ENCODE measurements around the gene OR2T34. TPM values are rescaled to one million over a fixed set of nuclear protein-coding genes. Genes with fewer than 3 reads are reported as not detected.
"Not testable (repeated sequence)": the region's sequence is repeated elsewhere in the genome, so short reads cannot be mapped to it uniquely, and the experiment has no call there.

Gene OR2T34
- polyA plus RNA-seq, 1 donor, result not detected

DNA sequence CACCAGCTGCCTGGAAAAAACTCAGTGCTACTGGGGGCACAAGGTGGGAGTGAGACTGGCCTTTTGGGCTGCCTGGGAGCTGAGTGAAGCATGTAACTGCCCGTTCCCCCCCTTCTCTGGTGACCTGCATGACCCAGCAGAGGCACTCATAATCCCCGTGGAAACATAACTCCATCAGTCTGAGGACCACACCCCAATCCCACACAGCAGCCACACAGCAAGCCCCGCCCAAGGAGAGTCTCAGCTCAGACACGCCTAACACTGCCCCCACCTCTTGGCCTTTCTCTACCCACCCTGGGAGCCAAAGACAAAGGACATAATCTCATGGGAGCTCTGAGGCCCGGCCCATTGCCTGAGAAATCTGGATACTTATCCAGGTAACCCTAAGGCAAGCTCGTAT lies 23.5 kb downstream of the OR2T34 start:
- DNase-seq, result not testable (repeated sequence)

DNA sequence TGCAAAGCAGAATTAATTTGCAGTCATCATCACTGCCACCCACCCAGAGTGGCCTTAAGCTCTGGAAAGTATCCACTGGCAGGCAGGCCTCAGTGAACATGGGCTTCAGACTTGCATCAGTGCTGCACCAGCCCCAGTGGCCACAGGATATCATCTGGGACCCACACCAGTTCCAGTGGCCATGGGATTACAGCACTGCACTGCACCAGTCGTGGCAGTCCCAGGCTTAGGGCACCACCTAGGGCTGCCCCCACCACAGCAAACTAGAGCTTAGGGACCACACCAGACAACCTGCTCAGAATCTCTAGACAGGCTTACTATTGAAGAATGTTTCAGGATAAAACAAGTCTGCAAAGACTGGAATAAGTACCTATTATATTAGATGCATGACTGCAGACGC lies 27.2 kb downstream of the OR2T34 start:
- not testable (repeated sequence) for DNase-seq

DNA sequence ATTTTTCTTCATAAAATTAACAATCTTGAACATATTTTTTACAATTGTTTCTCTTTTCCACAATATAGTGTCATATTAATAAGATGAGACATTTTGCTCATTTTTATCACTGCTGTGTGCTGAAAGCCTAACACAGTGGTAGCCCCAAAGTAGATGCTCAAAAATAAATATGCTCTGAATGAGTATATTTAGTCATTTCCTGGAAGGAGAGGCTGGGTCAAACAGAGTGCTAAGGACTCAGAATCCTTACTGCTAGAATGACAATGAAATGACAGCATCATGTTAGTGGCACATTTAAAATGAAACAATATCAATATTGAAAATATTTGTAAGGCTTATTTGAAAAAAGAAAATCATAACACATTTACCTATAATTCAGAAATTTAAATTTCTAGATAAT lies 37.1 kb downstream of the OR2T34 start:
- not testable (repeated sequence) for DNase-seq

Other genes with a start within 250 kb of the OR2T34 start
- gene OR14C36, start 226.0 kb downstream of the OR2T34 start, polyA plus RNA-seq (ENCODE audit: insufficient read length), result not detected
- gene OR2T4, start 213.1 kb downstream of the OR2T34 start, polyA plus RNA-seq (ENCODE audit: insufficient read length), result not detected
- gene OR2T6, start 199.0 kb downstream of the OR2T34 start, polyA plus RNA-seq (ENCODE audit: insufficient read length), result not detected
- gene OR2T1, start 171.7 kb downstream of the OR2T34 start, polyA plus RNA-seq (ENCODE audit: insufficient read length), result not detected
- not detected for gene OR2T2, start 129.1 kb downstream of the OR2T34 start, polyA plus RNA-seq (ENCODE audit: insufficient read length)
- gene OR2T3, start 101.4 kb downstream of the OR2T34 start, polyA plus RNA-seq (ENCODE audit: insufficient read length), result not detected
- not detected for gene OR2T5, start 86.2 kb downstream of the OR2T34 start, polyA plus RNA-seq (ENCODE audit: insufficient read length)
- gene OR2G6, start 66.7 kb downstream of the OR2T34 start, polyA plus RNA-seq (ENCODE audit: insufficient read length), result not detected
- gene OR2T29, start 12.0 kb downstream of the OR2T34 start, polyA plus RNA-seq (ENCODE audit: insufficient read length), result not detected
- not detected for gene OR2T10, start 22.9 kb upstream of the OR2T34 start, polyA plus RNA-seq (ENCODE audit: insufficient read length)
- not detected for gene OR2T11, start 60.3 kb upstream of the OR2T34 start, polyA plus RNA-seq (ENCODE audit: insufficient read length)
- not detected for gene OR2T35, start 70.5 kb upstream of the OR2T34 start, polyA plus RNA-seq (ENCODE audit: insufficient read length)
- gene OR2T27, start 80.8 kb upstream of the OR2T34 start, polyA plus RNA-seq (ENCODE audit: insufficient read length), result not detected
- gene OR14I1, start 128.0 kb upstream of the OR2T34 start, polyA plus RNA-seq (ENCODE audit: insufficient read length), result not detected
- gene LYPD8, start 181.0 kb upstream of the OR2T34 start, polyA plus RNA-seq (ENCODE audit: insufficient read length), result not detected